ENCODE measurements around the gene TSPAN11. TPM values are rescaled to one million over a fixed set of nuclear protein-coding genes. Genes with fewer than 3 reads are reported as not detected.

TSPAN11 gene
- total and polyA plus RNA-seq, 2 experiments from 2014 or later, result 0.51 to 1.9 TPM

DNA sequence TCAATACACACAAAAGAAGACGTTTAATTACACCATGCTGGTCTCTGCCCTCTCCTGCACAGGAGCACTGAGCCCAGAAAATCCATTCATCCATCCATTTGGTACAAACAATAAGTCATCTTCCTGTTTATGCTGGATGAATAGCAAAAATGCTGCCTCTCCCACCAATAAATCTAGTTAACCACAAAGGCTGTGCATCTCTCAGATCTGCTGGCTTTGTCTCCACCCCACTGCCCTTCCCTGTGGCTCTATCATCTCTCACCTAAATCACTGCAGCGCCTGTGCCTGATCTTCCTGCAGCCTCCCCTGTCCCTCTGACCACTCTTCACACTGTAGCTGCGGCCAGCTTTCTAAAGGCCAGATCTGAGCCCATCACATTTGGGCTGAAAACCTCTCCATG, 74.2 kb downstream of the TSPAN11 start:
- peak; percentile 41 for DNase-seq
- H2AFZ ChIP-seq, result no peak overlapping the region
- no peak overlapping the region for H3K27ac ChIP-seq
- no peaks in the 10 kb centered on the region for H3K27me3 ChIP-seq (replicated peaks; ENCODE audit: insufficient read depth)
- H3K9me3 ChIP-seq (ENCODE audit: low read depth), result no peaks in the 10 kb centered on the region
- H3K4me2 ChIP-seq (ENCODE audit: unreplicated experiment), result no peak overlapping the region
- no peaks in the 10 kb centered on the region for H3K79me2 ChIP-seq (ENCODE audit: insufficient read depth)
- no peak overlapping the region for H3K4me3 ChIP-seq
- TF ChIP-seq EZH2phosphoT487 (IDR thresholded peaks at IDR 0.05; ENCODE audit: insufficient read depth, low read depth), result no peak
- peaks cover 10% of the 10 kb centered on the region for H3K4me1 ChIP-seq (ENCODE audit: insufficient read depth)
- H3K9me2 ChIP-seq (ENCODE audit: insufficient read depth), result no peaks in the 10 kb centered on the region
- 54 to 55% methylated on average over 3 of the region's 3 CpGs for WGBS, 2 experiments (ENCODE audit: low coverage in 1 of 2, low lambda C conversion rate in 2 of 2, missing lambda C conversion rate in 2 of 2)
- no peaks in the 10 kb centered on the region for H4K20me1 ChIP-seq (ENCODE audit: insufficient read depth)
- H3K9ac ChIP-seq, result no peak overlapping the region
- H3K36me3 ChIP-seq (ENCODE audit: low read depth), result no peaks in the 10 kb centered on the region
- no peaks in the 10 kb centered on the region for H3F3A ChIP-seq (ENCODE audit: insufficient read depth)
- in situ Hi-C loops (cut with MboI), result no loop called here

DNA sequence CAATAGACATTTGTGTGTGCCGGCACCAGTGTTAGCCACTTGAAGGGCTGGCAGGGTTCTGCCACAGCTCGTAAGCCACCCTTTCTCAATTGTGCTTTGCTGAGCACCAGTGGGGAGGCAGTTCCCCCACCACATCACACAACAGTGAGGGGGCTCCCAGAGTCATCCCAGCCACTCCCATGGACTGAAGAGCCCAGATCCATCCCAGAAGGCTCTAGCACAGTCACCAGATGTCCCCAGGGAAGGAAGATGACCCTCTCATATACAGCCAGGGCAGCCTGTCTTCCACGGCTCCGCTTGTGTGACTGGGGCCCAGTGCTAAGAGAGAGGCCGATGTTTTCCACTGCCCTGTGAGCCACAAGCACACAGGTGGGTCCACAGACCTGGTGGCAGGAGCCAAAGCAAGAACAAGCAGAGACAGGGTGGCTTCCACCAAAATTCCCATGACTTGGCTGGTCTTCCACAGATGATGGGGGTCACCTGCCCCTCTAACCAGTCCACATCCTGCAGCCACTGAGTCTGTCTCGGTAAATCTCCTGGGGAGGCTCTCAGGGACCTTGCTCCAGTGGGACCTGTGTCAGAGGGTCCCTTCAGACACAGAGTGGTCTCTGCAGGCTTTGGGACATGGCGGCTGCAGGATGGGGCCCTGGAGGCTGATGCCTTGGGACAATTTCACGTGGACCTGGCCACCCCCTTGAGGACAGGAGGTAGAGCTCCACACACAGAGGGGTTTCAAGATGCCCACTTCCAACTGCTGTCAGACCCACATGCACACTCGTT, 75.2 kb downstream of the TSPAN11 start:
- Histone ChIP-seq H3K27me3 (replicated peaks; ENCODE audit: insufficient read depth) (no peaks in the 10 kb centered on the region), H4K20me1 (ENCODE audit: insufficient read depth) (no peaks in the 10 kb centered on the region), H3K9me3 (ENCODE audit: low read depth) (no peaks in the 10 kb centered on the region), H3K79me2 (ENCODE audit: insufficient read depth) (no peaks in the 10 kb centered on the region), H2AFZ (no peak overlapping the region), H3K9me2 (ENCODE audit: insufficient read depth) (no peaks in the 10 kb centered on the region), H3K4me2 (ENCODE audit: unreplicated experiment) (no peak overlapping the region), H3K9ac (no peak overlapping the region), H3K27ac (no peak overlapping the region), H3K36me3 (ENCODE audit: low read depth) (no peaks in the 10 kb centered on the region), H3F3A (ENCODE audit: insufficient read depth) (no peaks in the 10 kb centered on the region), H3K4me3 (no peak overlapping the region), H3K4me1 (ENCODE audit: insufficient read depth) (peaks cover 16% of the 10 kb centered on the region)
- 72 to 76% methylated on average over 9 of the region's 9 CpGs for WGBS, 2 experiments (ENCODE audit: low coverage in 1 of 2, low lambda C conversion rate in 2 of 2, missing lambda C conversion rate in 2 of 2)
- in situ Hi-C loops (cut with MboI), result no loop called here
- no peak for TF ChIP-seq EZH2 (IDR thresholded peaks at IDR 0.05; ENCODE audit: insufficient read depth, poor library complexity, severe bottlenecking)
- no peak for TF ChIP-seq EZH2phosphoT487 (IDR thresholded peaks at IDR 0.05; ENCODE audit: insufficient read depth, low read depth)
- no peak for DNase-seq

- 66 to 69% methylated on average over 5 of the region's 5 CpGs for WGBS, 2 experiments (ENCODE audit: low coverage in 1 of 2, low lambda C conversion rate in 2 of 2, missing lambda C conversion rate in 2 of 2)
- peaks cover 16% of the 10 kb centered on the region for H3K4me1 ChIP-seq (ENCODE audit: insufficient read depth)
Measured at GRCh38 chr12:31002361-31002725, 75.8 kb downstream of the TSPAN11 start.

DNA sequence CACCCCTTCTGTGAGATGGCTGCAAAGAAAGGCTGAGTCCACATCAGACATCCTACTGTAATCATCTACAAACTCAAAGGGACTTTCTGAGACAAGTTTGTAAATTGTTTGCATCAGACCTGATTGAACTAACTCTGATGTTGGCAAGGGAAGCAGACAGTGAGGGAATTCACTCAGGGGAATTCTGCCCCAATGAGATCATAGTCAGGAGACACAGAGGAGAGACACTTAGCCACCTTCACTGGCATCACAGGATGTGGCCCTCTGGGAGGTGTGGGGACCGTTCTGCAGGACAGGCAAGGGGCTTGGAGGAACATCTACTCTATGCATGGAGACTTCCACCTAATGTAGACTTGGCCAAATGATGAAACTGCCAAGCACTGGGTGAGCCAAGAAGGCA, 76.5 kb downstream of the TSPAN11 start:
- peak; percentile 49 for DNase-seq
- H3K4me1 ChIP-seq (ENCODE audit: insufficient read depth), result peaks cover 16% of the 10 kb centered on the region
- H4K20me1 ChIP-seq (ENCODE audit: insufficient read depth), result no peaks in the 10 kb centered on the region
- H3F3A ChIP-seq (ENCODE audit: insufficient read depth), result no peaks in the 10 kb centered on the region
- H3K27me3 ChIP-seq (replicated peaks; ENCODE audit: insufficient read depth), result no peaks in the 10 kb centered on the region
- H3K4me3 ChIP-seq, result no peak overlapping the region
- no peak overlapping the region for H3K27ac ChIP-seq
- WGBS, 2 experiments (ENCODE audit: low coverage in 1 of 2, low lambda C conversion rate in 2 of 2, missing lambda C conversion rate in 2 of 2), result 61 to 100% methylated on average over 1 of the region's 1 CpG
- H3K79me2 ChIP-seq (ENCODE audit: insufficient read depth), result no peaks in the 10 kb centered on the region
- H3K9me2 ChIP-seq (ENCODE audit: insufficient read depth), result no peaks in the 10 kb centered on the region
- H3K9me3 ChIP-seq (ENCODE audit: low read depth), result no peaks in the 10 kb centered on the region
- H3K36me3 ChIP-seq (ENCODE audit: low read depth), result no peaks in the 10 kb centered on the region
- no peak for TF ChIP-seq EZH2phosphoT487 (IDR thresholded peaks at IDR 0.05; ENCODE audit: insufficient read depth, low read depth)
- TF ChIP-seq EZH2 (IDR thresholded peaks at IDR 0.05; ENCODE audit: insufficient read depth, poor library complexity, severe bottlenecking), result no peak
- no peak overlapping the region for H2AFZ ChIP-seq
- no peak overlapping the region for H3K4me2 ChIP-seq (ENCODE audit: unreplicated experiment)
- H3K9ac ChIP-seq, result no peak overlapping the region
- in situ Hi-C loops (cut with MboI), result no loop called here

More at GRCh38 chr12:31002361-31002725, 75.8 kb downstream of the TSPAN11 start:
- Histone ChIP-seq H3K9me2 (ENCODE audit: insufficient read depth) (no peaks in the 10 kb centered on the region), H3F3A (ENCODE audit: insufficient read depth) (no peaks in the 10 kb centered on the region), H3K36me3 (ENCODE audit: low read depth) (no peaks in the 10 kb centered on the region), H3K4me2 (ENCODE audit: unreplicated experiment) (no peak overlapping the region), H3K27ac (no peak overlapping the region), H3K4me3 (no peak overlapping the region), H3K9me3 (ENCODE audit: low read depth) (no peaks in the 10 kb centered on the region), H3K9ac (no peak overlapping the region), H2AFZ (no peak overlapping the region), H4K20me1 (ENCODE audit: insufficient read depth) (no peaks in the 10 kb centered on the region), H3K79me2 (ENCODE audit: insufficient read depth) (no peaks in the 10 kb centered on the region), H3K27me3 (replicated peaks; ENCODE audit: insufficient read depth) (no peaks in the 10 kb centered on the region)
- no peak for DNase-seq
- TF ChIP-seq EZH2phosphoT487 (IDR thresholded peaks at IDR 0.05; ENCODE audit: insufficient read depth, low read depth) (no peak), EZH2 (IDR thresholded peaks at IDR 0.05; ENCODE audit: insufficient read depth, poor library complexity, severe bottlenecking) (no peak)
- in situ Hi-C loops (cut with MboI), result no loop called here
